ENCODE measurements around the gene INAFM2. TPM values are rescaled to one million over a fixed set of nuclear protein-coding genes. Genes with fewer than 3 reads are reported as not detected.

Gene INAFM2
- total and polyA plus RNA-seq, 10 of the 15 experiments (the other 5 are each of a cell fraction or from before 2014, with no cell fraction given): 0.75 to 8.1 (median 3.9) TPM

GRCh38 chr15:40295297-40295696, 28.2 kb upstream of the INAFM2 start:
- H3K79me2 ChIP-seq (ENCODE audit: control insufficient read depth, insufficient read depth, low read length): no peaks in the 10 kb centered on the region
- no peak overlapping the region for H3K27ac ChIP-seq (ENCODE audit: control insufficient read depth, insufficient read depth)
- H3K9me3 ChIP-seq (replicated peaks; ENCODE audit: control insufficient read depth, insufficient read depth, low read length): no peaks in the 10 kb centered on the region
- no peak overlapping the region for H3K4me3 ChIP-seq
- no TSS peak for BruUV-seq (replicated peaks)
- ChIA-PET RAD21 (ENCODE audit: unreplicated experiment) (no interaction called here), POLR2A (interaction anchor here (0.6 kb wide), 1 partner anchor 10 kb away, joined by 4 read pairs; no protein-coding TSS in a partner anchor), SMC1A (ENCODE audit: uncharacterized antibody, unreplicated experiment) (no interaction called here), CTCF (interaction anchor here (0.8 to 1.0 kb wide), 2 partner anchors 15 to 18 kb away, joined by 3 to 4 read pairs; no protein-coding TSS in a partner anchor)
- DNase-seq (ENCODE audit: low read depth, low spot score) (no peak), FAIRE-seq (no peak), ATAC-seq (no peak)
- 5% methylated on average over 1 of the region's 1 CpG for WGBS (ENCODE audit: insufficient coverage, insufficient replicate concordance, low lambda C conversion rate, missing lambda C conversion rate)
- no peak overlapping the region for H2AFZ ChIP-seq (ENCODE audit: control insufficient read depth, low read depth, low read length)
- H3K27me3 ChIP-seq (replicated peaks in 1 of 2; ENCODE audit: control insufficient read depth in 2 of 2, insufficient read depth in 2 of 2, low read length in 1 of 2): no peaks in the 10 kb centered on the region; a peak in 2 of 4 replicates
- in situ Hi-C loops (cut with MboI): no loop called here
- no peaks in the 10 kb centered on the region for H3K36me3 ChIP-seq (ENCODE audit: control insufficient read depth in 2 of 2, insufficient read depth in 2 of 2, low read length in 1 of 2)
- H3K4me2 ChIP-seq (ENCODE audit: control insufficient read depth, insufficient read depth): no peak overlapping the region
- H4K20me1 ChIP-seq (ENCODE audit: control insufficient read depth, insufficient read depth): no peaks in the 10 kb centered on the region
- H3K4me1 ChIP-seq (ENCODE audit: control insufficient read depth, insufficient read depth, low read length): no peaks in the 10 kb centered on the region
- no peak overlapping the region for H3K9ac ChIP-seq (ENCODE audit: control insufficient read depth, insufficient read depth, low read length)
- intact Hi-C loops (cut with micrococcal nuclease; ENCODE audit: unreplicated experiment): no loop called here
- no peak for TF ChIP-seq RELA (IDR thresholded peaks at IDR 0.05; ENCODE audit: borderline replicate concordance, partially characterized antibody)
- no peak for TF ChIP-seq YBX1 (IDR thresholded peaks at IDR 0.05)
- TF ChIP-seq HDAC6 (IDR thresholded peaks at IDR 0.05; ENCODE audit: unreplicated experiment): no peak
- TF ChIP-seq, protein P1, sequence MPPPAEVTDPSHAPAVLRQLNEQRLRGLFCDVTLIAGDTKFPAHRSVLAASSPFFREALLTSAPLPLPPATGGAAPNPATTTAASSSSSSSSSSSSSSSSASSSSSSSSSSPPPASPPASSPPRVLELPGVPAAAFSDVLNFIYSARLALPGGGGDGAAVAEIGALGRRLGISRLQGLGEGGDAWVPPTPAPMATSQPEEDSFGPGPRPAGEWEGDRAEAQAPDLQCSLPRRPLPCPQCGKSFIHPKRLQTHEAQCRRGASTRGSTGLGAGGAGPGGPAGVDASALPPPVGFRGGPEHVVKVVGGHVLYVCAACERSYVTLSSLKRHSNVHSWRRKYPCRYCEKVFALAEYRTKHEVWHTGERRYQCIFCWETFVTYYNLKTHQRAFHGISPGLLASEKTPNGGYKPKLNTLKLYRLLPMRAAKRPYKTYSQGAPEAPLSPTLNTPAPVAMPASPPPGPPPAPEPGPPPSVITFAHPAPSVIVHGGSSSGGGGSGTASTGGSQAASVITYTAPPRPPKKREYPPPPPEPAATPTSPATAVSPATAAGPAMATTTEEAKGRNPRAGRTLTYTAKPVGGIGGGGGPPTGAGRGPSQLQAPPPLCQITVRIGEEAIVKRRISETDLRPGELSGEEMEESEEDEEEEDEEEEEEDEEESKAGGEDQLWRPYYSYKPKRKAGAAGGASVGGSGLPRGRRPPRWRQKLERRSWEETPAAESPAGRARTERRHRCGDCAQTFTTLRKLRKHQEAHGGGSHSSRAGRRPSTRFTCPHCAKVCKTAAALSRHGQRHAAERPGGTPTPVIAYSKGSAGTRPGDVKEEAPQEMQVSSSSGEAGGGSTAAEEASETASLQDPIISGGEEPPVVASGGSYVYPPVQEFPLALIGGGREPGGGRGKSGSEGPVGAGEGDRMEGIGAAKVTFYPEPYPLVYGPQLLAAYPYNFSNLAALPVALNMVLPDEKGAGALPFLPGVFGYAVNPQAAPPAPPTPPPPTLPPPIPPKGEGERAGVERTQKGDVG (CRISPR knock-in tag; IDR thresholded peaks at IDR 0.05): no peak
- TF ChIP-seq USF2 (IDR thresholded peaks at IDR 0.05; ENCODE audit: borderline replicate concordance, low read depth, low read length): no peak
- no peak for TF ChIP-seq ZNF207 (IDR thresholded peaks at IDR 0.05; ENCODE audit: borderline replicate concordance)
- no peak for TF ChIP-seq TBL1XR1 (IDR thresholded peaks at IDR 0.05; ENCODE audit: low read depth, low read length)
- TF ChIP-seq SMAD5 (IDR thresholded peaks at IDR 0.05; ENCODE audit: low read depth): no peak
- no peak for TF ChIP-seq NFIC (IDR thresholded peaks at IDR 0.05; ENCODE audit: low read depth, low read length)
- TF ChIP-seq SUPT20H (IDR thresholded peaks at IDR 0.05; ENCODE audit: borderline replicate concordance, control insufficient read depth, low read depth, low read length): no peak
- no peak for TF ChIP-seq EED (IDR thresholded peaks at IDR 0.05; ENCODE audit: low read depth)
- TF ChIP-seq, protein P2, sequence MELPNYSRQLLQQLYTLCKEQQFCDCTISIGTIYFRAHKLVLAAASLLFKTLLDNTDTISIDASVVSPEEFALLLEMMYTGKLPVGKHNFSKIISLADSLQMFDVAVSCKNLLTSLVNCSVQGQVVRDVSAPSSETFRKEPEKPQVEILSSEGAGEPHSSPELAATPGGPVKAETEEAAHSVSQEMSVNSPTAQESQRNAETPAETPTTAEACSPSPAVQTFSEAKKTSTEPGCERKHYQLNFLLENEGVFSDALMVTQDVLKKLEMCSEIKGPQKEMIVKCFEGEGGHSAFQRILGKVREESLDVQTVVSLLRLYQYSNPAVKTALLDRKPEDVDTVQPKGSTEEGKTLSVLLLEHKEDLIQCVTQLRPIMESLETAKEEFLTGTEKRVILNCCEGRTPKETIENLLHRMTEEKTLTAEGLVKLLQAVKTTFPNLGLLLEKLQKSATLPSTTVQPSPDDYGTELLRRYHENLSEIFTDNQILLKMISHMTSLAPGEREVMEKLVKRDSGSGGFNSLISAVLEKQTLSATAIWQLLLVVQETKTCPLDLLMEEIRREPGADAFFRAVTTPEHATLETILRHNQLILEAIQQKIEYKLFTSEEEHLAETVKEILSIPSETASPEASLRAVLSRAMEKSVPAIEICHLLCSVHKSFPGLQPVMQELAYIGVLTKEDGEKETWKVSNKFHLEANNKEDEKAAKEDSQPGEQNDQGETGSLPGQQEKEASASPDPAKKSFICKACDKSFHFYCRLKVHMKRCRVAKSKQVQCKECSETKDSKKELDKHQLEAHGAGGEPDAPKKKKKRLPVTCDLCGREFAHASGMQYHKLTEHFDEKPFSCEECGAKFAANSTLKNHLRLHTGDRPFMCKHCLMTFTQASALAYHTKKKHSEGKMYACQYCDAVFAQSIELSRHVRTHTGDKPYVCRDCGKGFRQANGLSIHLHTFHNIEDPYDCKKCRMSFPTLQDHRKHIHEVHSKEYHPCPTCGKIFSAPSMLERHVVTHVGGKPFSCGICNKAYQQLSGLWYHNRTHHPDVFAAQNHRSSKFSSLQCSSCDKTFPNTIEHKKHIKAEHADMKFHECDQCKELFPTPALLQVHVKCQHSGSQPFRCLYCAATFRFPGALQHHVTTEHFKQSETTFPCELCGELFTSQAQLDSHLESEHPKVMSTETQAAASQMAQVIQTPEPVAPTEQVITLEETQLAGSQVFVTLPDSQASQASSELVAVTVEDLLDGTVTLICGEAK (IDR thresholded peaks at IDR 0.05; ENCODE audit: borderline replicate concordance): no peak
- no peak for TF ChIP-seq ZBTB11 (CRISPR knock-in tag; IDR thresholded peaks at IDR 0.05)
